A673 (cell line): ENCODE results near the gene EID3.

ENCODE experiments used
- EZH2 ChIP-seq: fragments of 200-600 bp; sonication (generic); IDR thresholded peaks from 2 replicates; pipeline ENCODE4 v1.6.1; 2017; ENCODE audit warnings: borderline replicate concordance, low read depth, mild to moderate bottlenecking, mixed read lengths, antibody characterized with exemption, low read length; ENCODE audit not compliant: poor library complexity, severe bottlenecking
- TF ChIP-seq, protein P1 (sequence below): fragments of 300-800, 200-600 bp; sonication (generic); conservative IDR thresholded peaks from 2 replicates; pipeline ENCODE4 v1.5.1; 2017; ENCODE audit warnings: low read depth, mild to moderate bottlenecking, antibody characterized with exemption, low read length, moderate library complexity, mixed read lengths

DNA sequence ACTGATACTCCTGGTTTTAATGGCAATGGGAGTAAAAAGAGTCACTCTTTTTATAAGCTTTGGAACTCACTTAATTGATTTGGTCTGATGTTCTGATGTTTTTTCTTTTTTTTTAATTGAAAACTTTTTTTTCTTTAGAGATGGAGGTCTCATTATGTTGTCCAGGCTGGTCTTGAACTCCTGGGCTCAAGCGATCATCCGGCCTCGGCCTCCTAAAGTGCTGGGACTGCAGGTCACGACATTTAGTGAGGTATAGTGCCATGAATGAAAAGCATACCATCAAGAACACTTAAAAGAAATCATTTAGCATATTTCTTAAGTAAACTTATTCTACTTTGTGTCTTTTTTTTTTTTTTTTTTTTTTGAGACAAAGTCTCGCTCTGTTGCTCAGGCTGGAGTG lies 12.7 kb upstream of the EID3 start:
- TF ChIP-seq, protein P1, sequence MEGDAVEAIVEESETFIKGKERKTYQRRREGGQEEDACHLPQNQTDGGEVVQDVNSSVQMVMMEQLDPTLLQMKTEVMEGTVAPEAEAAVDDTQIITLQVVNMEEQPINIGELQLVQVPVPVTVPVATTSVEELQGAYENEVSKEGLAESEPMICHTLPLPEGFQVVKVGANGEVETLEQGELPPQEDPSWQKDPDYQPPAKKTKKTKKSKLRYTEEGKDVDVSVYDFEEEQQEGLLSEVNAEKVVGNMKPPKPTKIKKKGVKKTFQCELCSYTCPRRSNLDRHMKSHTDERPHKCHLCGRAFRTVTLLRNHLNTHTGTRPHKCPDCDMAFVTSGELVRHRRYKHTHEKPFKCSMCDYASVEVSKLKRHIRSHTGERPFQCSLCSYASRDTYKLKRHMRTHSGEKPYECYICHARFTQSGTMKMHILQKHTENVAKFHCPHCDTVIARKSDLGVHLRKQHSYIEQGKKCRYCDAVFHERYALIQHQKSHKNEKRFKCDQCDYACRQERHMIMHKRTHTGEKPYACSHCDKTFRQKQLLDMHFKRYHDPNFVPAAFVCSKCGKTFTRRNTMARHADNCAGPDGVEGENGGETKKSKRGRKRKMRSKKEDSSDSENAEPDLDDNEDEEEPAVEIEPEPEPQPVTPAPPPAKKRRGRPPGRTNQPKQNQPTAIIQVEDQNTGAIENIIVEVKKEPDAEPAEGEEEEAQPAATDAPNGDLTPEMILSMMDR, result no peak
- no peak for TF ChIP-seq EZH2
